ENCODE measurements around the gene METTL8.

Gene METTL8

DNA sequence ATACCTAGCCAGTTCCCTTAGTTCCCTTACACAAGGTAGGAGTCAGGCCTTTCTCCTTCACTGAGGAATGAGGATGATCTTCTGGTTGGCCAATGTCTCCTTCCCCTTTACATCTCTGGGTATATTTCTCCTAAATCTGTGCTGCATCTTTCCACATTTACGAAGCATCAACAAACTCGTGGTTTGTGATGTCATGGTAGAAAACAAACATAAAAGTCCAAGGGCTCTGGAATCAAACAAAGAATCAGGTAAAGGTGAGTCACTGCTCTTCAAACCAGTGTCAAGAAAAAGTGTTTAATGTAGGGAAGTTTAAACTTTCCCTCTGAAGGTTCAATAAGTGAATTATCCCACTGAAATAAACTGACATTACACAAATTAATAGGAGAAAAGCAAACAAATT lies 122.9 kb downstream of the METTL8 start:
- no peak for DNase-seq (ENCODE audit: low spot score)

- DNase-seq (ENCODE audit: low spot score), result no peak
These were observed 124.1 kb downstream of the METTL8 start for GRCh38 chr2:171309455-171310286.

DNA sequence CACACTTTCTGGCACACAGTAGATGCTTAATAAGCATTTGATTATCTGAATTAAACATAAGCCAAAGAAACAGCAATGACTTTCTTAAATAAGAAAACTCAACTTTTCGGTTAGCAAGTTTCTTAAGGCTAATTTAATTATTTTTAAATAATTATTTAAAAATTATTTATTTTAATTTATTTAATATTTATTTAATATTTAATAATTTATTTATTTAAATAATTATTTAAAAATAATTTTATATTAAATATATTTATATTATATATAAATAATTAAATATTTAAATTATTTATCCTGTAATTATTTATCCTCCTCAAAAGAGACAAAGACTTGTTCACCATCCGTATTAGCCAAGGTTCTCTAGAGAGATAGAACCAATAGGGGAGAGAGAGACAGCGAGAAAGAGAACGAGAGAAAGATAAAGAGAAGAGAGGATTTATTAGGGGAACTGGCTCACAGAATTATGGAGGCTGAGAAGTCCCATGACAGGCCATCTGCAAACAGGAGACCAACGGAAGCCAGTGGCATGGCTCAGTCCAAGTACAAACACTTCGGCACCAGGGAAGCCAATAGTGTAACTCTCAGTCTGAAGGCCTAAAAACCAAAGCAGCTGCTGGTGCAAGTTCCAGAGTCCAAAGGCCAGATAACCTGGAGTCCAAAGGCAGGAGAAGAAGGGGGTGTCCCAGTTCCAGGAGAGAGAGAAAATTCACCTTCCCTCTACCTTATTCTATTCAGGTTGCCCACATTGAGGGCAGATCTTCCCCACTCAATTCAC lies 125.3 kb downstream of the METTL8 start:
- DNase-seq (ENCODE audit: low spot score), result no peak

- DNase-seq (ENCODE audit: low spot score), result no peak
These were observed 126.2 kb downstream of the METTL8 start for GRCh38 chr2:171307560-171307959.

DNA sequence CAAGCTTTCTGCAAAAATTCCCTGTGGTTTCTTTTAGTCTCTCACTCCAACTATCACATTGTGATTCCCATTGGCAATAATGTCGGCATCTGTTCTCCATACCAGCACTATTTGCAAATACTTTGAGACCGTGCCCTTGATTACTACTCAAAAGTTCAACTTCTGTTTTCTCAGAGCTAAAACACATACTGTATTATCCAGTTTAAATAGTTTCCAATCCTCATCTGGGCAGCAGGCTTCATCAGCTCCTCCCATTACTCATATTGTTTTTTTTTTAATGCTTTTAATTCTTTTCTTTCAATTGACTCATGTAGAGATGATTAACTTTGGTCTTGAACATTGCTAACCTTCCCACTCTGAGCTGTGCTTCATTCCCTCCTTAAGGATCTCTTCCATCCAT lies 135.8 kb downstream of the METTL8 start:
- DNase-seq (ENCODE audit: low spot score), result no peak

GRCh38 chr2:171294608-171295007 lies 139.2 kb downstream of the METTL8 start:
- DNase-seq (ENCODE audit: low spot score), result no peak

- DNase-seq (ENCODE audit: low spot score), result no peak
These were observed 140.1 kb downstream of the METTL8 start for GRCh38 chr2:171293661-171294060.

GRCh38 chr2:171289991-171290390 lies 143.8 kb downstream of the METTL8 start:
- DNase-seq (ENCODE audit: low spot score), result no peak

DNA sequence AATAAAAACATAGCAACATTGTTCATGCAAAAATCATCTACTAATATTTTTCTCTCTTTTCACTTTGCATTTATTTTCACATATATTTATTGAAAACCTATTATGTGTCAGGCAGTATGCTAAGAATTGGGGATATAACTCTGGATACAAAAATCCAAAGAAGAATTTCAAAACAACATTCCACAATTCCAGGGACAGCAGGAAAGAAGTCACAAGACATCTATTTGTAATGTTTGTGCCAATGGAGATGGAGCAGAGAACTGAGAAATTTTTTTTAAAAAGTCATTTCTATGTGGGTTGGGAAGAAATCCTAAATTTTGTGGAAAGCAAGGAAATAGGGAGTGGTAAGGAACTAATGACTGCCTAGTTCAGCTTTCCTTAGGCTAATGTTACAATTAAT lies 144.5 kb downstream of the METTL8 start:
- DNase-seq (ENCODE audit: low spot score), result no peak

DNA sequence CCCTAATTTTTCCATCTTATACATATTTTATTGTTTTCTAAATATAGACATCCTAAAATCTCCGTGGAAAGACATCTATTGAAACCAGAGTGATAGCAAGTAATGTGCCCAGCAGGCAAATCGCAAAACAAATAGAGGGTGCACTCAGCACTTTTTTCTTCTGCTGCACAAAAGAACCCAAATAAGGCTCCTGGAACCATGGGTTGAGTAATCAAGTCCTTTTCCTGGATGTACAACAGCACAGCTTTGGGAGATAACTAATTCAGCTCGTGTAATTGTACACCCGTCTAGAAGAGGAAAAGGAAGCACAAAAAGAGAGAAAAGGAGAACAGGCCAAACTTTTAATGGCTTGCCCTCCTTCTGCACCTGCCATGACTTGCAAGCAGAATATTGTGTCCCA lies 146.2 kb downstream of the METTL8 start:
- no peak for DNase-seq (ENCODE audit: low spot score)

DNA sequence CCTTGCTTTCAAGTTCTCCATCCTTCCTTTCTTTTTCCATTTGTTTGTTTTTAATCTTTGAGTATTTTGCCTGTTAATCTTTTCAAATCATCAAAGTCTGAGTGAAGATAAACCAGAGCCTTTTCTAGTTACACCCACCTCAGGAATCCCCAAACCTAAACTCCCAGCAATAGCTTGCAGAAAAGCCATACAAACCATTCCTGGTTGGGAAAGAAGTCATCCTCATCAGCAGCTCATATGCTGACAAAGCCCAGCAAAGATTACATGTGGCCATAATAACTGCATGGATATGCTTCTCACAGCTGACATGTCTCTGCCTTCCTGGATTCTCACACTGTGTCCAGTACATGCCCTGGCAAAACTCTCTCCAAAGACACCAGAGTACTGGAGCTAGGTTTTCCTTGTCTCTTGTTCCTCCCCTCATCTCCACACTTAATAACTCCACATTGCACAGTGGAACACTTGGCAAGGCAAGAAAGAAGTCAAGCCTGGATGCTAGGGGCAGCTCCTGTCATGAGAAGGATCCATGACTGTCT lies 146.7 kb downstream of the METTL8 start:
- no peak for DNase-seq (ENCODE audit: low spot score)

DNA sequence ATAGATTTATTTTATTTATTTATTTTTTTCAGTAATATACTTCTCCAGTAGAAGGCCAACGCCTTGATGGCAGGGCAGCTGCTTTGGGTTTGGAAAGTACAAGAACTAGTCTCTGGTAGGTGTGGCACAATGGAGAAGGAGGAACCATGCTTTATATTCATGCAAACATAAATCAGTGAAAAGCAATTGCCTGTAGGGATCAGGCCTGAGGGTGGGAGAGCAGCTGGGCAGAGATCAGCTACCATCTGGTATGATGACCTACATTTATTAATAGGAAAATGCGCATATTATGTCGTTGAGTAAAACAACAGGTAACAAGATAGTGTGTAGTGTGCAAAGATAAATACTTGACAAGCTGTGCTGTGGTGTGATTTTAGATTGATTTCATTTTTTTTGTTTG lies 152.7 kb downstream of the METTL8 start:
- DNase-seq (ENCODE audit: low spot score), result no peak

DNA sequence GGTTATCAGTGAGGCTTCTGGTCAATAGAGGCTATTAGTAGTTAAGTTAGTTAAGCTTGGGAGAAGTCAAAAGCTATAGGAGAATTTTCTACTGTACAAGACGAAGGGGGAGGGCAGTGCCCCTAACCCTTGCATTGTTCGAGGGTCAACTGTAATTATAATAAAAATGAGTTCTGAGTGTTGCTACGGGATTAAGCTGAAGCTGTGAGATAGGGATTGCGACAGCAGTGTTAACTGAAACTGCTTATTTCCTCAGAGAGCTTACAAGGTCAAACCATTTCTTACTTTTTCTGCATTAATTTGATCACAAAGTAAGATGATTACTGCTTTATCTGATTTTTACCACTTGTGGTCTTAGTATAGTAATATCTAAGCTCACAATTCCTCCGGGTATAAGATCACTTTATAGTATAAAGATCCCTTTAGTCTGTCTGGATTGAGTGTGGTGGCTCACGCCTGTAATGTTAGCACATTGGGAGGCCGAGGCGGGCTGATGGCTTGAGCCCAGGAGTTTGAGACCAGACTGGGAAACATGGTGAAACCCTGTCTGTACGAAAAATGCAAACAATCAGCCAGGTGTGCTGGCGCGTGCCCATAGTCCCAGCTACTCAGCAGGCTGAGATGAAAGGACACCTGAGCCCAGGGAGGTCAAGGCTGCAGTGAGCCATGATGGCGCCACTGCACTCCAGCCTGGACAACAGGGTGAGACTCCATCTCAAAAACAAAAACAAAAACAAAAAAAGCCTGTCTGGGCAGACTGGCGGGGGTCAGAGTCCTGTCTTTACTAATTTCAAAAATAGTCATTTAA lies 153.6 kb downstream of the METTL8 start:
- no peak for DNase-seq (ENCODE audit: low spot score)

DNA sequence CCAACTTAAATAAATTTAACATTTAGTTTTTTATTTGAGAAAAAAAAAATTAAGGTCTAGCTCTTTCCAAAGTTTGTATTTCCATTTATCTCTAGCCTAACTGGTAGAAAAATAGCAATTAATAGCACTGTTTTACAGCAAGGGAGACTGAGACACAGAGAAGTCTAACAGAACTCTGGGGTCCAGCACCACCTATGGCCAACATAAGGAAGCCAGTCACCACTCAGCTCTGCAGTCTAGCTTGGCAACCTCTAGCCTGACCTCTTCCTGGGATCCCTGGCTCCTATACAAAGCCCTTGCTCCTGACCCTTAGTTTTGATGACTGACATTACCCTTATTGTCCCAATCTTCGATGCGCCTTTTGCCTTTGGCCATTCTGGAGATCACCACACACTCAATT lies 159.0 kb downstream of the METTL8 start:
- no peak for DNase-seq (ENCODE audit: low spot score)

- no peak for DNase-seq (ENCODE audit: low spot score)
These were observed 161.8 kb downstream of the METTL8 start for GRCh38 chr2:171271971-171272436.

DNA sequence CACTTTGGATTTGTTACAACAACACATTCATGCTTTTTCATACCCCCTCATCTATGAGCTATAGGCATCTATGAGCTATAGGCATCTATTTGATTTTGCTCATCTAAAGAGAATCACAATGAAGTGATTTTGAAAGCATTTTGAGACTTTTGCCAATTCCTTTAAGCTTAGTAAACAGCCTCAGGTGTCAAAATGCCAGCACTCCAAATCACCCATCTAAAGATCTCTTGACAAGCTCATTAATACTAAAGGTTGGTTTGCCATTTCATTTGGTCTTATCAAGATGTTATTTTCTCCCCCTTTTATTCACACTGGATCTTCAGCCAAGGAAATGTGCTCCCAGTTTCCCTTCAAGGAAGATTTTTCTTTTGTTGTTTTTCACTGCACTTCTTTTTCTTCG lies 162.4 kb downstream of the METTL8 start:
- no peak for DNase-seq (ENCODE audit: low spot score)

DNA sequence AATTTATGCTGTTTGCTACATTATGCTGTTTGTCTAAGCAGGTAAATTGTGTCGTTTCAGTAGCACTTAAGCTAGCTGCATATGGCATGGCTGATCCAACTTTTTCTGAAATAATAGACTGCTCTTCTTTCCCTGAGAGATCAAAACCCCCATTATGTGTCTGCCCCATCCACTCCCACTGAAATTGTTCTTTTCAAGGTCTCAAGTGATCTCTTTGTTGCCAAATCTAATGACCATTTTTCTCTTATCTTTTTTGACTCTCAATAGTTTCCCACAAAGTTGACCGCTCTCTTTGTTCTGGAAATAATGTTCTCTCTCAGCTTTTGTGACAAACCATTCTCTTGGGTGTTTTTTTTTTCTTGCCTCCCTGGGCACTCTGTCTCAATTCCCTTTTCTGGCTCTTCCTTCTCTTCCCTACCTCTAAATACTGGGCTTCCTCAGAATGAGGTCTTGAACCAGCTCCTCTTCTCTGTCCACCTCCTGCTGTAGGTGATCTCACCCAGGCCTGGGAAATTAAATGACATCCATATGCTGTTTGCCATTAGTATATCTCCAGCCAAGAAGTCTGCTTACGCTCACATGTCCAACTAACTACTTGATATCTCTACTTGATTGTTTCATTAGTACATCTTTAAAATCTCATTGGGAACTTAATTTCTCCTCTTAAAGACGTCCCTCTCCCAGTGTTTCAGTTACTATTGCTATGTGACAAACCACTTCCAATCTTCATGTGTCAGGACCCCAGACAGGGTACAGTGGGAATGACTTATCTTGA lies 165.7 kb downstream of the METTL8 start:
- DNase-seq (ENCODE audit: low spot score), result no peak

All from left forelimb (tissue), 1 donor.